Testis (tissue), 3 donors: ENCODE data around the gene UBXN10. TPM values are rescaled to one million over a fixed set of nuclear protein-coding genes. Genes with fewer than 3 reads are reported as not detected.
A peak's percentile ranks its signal among the peaks of the same experiment; 100 is the strongest.

Source experiments
- DNase-seq: peaks from one replicate; pipeline ENCODE4 v3.0.0-alpha.2; 2019
- H3K27ac ChIP-seq, 2 donors: fragments of 200-600 bp; sonication (generic); one replicate each; pipeline ENCODE4 v1.5.1; 2019
- H3K27me3 ChIP-seq: fragments of 200-600 bp; sonication (generic); one replicate; pipeline ENCODE4 v1.5.1; 2019
- H3K36me3 ChIP-seq: fragments of 200-600 bp; sonication (generic); one replicate; pipeline ENCODE4 v1.5.1; 2017; ENCODE audit warnings: low read depth; ENCODE audit errors: missing control alignments
- H3K4me1 ChIP-seq: fragments of 200-600 bp; sonication (generic); one replicate; pipeline ENCODE4 v1.5.1; 2019
- H3K4me3 ChIP-seq, 2 donors: fragments of 200-600 bp; sonication (generic); one replicate each; pipeline ENCODE4 v1.5.1; 2017 to 2019
- H3K9me3 ChIP-seq: fragments of 200-600 bp; sonication (generic); one replicate; pipeline ENCODE4 v1.5.1; 2017
- POLR2A ChIP-seq: fragments of 450-650 bp; IDR thresholded peaks from one replicate; pipeline ENCODE4 v1.6.1; 2017; ENCODE audit warnings: antibody characterized with exemption, mild to moderate bottlenecking, moderate library complexity
- WGBS, 2 donors: methylation state at CpG; one replicate each; pipeline ENCODE4 v1.1.5; 2018; 5-methylcytosine and 5-hydroxymethylcytosine counted together
- intact Hi-C: fragments of 100-400 bp; cut with DNase I; formaldehyde crosslinking; loops from one replicate; pipeline ENCODE4 v1.15.1; 2023; ENCODE audit warnings: low total_unique reads
- polyA plus RNA-seq: library from polyadenylated mRNA; stranded (reverse); fragments of 350-450 nt; fragmentation: Illumina TruSeq; extraction: RNeasy Lipid Tissue Mini Kit (QIAGEN cat#74804); gene quantifications from one replicate; pipeline ENCODE4 v1.2.3, GENCODE V29; 2014; ENCODE audit warnings: low read depth, low replicate concordance; ENCODE audit not compliant: insufficient read depth
- total RNA-seq, 2 donors: library from RNA; depleted of rRNA; stranded (reverse); fragments of >200 nt; gene quantifications; one replicate each; pipeline ENCODE4 v1.2.3, GENCODE V29; 2016
- TF ChIP-seq, protein P1 (sequence below), 3 experiments: fragments of 450-650 bp in 2 of 3; fragments of 200-600 bp in 1 of 3; sonication (generic) in 1 of 3; IDR thresholded peaks; one replicate each; pipeline ENCODE4 v1.5.1; 2016 to 2019; ENCODE audit warnings: antibody characterized with exemption in 3 of 3, mild to moderate bottlenecking in 2 of 3, moderate library complexity in 1 of 3

UBXN10 gene
- total and polyA plus RNA-seq, 3 donors from 2014 or later, result 18.2 to 43.7 (median 23.7) TPM

DNA sequence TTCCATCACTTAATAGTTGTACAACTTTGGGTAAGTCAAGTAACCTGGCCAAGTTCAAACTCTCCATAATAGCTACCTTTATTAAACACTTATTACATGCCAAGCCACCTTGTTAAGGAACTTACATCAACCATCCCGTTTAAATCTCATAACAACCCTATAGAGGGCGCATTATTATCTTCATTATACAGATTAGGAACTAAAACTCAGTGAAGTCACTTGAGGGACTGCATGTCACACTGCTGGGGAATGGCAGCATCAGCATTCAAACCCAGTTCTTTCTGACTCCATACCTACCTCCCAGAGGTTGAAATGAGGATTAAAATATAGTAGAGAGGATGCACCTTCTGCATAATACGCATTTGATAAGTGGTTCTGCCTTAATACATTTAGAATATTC lies 47.5 kb downstream of the UBXN10 start:
- H3K4me3 ChIP-seq, result no peak overlapping the region
- no peaks in the 10 kb centered on the region for H3K9me3 ChIP-seq
- no peak for TF ChIP-seq POLR2A
- TF ChIP-seq, protein P1, sequence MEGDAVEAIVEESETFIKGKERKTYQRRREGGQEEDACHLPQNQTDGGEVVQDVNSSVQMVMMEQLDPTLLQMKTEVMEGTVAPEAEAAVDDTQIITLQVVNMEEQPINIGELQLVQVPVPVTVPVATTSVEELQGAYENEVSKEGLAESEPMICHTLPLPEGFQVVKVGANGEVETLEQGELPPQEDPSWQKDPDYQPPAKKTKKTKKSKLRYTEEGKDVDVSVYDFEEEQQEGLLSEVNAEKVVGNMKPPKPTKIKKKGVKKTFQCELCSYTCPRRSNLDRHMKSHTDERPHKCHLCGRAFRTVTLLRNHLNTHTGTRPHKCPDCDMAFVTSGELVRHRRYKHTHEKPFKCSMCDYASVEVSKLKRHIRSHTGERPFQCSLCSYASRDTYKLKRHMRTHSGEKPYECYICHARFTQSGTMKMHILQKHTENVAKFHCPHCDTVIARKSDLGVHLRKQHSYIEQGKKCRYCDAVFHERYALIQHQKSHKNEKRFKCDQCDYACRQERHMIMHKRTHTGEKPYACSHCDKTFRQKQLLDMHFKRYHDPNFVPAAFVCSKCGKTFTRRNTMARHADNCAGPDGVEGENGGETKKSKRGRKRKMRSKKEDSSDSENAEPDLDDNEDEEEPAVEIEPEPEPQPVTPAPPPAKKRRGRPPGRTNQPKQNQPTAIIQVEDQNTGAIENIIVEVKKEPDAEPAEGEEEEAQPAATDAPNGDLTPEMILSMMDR (IDR thresholded peaks at IDR 0.05), result peak in 1 of 3 experiments; percentile 2
- H3K27me3 ChIP-seq, result no peaks in the 10 kb centered on the region
- H3K36me3 ChIP-seq, result no peaks in the 10 kb centered on the region
- no peaks in the 10 kb centered on the region for H3K4me1 ChIP-seq
- DNase-seq, result no peak
- intact Hi-C loops, result no loop called here
- H3K27ac ChIP-seq, result no peak overlapping the region
- WGBS, 2 donors, result 48% methylated on average over 3 of the region's 3 CpGs

DNA sequence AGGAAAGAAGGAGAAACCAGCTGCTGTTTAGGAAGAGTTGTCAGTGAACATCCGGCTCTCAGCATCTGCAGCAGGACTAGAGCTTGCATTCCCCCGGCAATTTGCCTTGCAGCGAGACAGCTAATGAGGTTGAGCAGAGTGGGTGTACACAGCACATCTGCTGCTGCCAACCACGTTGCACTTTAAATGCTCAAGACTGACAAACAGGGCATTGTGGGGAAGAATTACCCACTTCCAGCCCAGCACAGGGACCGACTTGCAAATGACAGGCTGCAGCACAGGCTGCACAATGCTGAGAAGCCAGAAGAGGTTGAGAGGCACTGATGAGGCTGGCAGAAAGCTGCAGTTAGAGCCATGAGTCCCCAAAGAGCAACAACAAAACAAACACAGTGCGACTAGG lies 48.0 kb downstream of the UBXN10 start:
- 35 to 42% methylated on average over 6 of the region's 6 CpGs for WGBS, 2 donors
- TF ChIP-seq, protein P1 (IDR thresholded peaks at IDR 0.05), result no peak
- TF ChIP-seq POLR2A, result no peak
- Histone ChIP-seq H3K4me1 (no peaks in the 10 kb centered on the region), H3K27ac (no peak overlapping the region), H3K9me3 (no peaks in the 10 kb centered on the region), H3K36me3 (no peaks in the 10 kb centered on the region), H3K27me3 (no peaks in the 10 kb centered on the region), H3K4me3 (no peak overlapping the region)
- intact Hi-C loops, result no loop called here
- DNase-seq, result no peak

DNA sequence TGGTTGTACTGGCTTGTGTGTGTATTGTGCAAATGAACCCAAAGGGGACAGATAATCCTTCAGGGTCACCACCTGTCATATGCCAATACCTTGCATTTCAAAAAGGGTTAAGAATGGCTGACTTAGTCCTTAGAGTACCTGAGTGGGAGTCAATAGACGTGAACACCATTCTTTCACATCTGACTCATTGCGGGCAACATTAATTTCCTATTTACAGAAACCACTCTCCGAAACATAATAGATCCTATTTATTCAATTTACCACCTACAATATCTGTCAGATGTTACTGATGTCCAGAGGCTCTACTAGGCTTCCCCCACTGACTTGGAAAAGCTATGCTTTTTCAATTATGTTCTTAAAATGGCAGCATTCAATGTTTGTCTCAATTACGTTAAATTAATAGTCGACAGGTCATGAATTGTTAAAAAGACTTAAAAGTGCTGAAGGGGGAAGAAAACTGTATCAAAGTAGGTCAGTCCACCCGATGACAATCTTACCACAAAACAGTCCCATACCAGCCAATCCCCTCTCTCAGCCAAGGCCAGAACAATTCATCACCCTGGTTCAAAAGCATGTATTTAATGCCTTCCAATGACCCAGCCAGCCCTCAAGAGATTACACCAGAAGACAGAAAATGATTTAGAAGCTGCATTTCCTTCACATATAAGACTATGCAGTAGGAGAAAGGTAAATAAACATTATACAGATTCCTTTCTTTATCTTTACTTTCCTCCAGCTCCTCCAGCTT lies 49.1 kb downstream of the UBXN10 start:
- H3K27ac ChIP-seq, result no peak overlapping the region
- H3K36me3 ChIP-seq, result no peaks in the 10 kb centered on the region
- no peaks in the 10 kb centered on the region for H3K27me3 ChIP-seq
- DNase-seq, result no peak
- WGBS, 2 donors, result 72 to 80% methylated on average over 6 of the region's 6 CpGs
- H3K4me3 ChIP-seq, result no peak overlapping the region
- no peaks in the 10 kb centered on the region for H3K9me3 ChIP-seq
- intact Hi-C loops, result no loop called here
- H3K4me1 ChIP-seq, result no peaks in the 10 kb centered on the region
- no peak for TF ChIP-seq POLR2A
- TF ChIP-seq, protein P1 (IDR thresholded peaks at IDR 0.05), result no peak

DNA sequence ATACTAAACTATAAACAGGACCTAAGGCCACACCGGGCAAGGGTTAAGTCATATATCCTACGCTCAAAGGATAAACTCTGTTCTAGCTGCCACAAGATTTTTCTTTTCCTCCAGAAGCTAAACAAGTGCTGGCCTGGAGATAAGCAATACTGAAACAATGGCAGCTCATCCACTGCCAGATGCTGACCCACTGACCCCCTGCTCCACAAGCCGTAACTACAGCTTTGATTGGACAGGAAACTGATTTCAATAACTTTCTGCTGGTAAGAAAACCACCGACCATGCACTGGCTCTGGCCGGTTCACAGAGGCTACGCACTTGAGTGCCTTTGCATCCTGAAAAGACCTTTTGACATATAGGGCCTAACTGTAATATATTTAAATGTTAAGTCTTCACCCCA lies 51.8 kb downstream of the UBXN10 start:
- Histone ChIP-seq H3K27me3 (no peaks in the 10 kb centered on the region), H3K4me3 (no peak overlapping the region), H3K9me3 (no peaks in the 10 kb centered on the region), H3K36me3 (no peaks in the 10 kb centered on the region), H3K4me1 (no peaks in the 10 kb centered on the region), H3K27ac (no peak overlapping the region)
- no peak for DNase-seq
- intact Hi-C loops, result no loop called here
- TF ChIP-seq POLR2A, result no peak
- TF ChIP-seq, protein P1 (IDR thresholded peaks at IDR 0.05), result no peak
- 81 to 85% methylated on average over 6 of the region's 6 CpGs for WGBS, 2 donors

DNA sequence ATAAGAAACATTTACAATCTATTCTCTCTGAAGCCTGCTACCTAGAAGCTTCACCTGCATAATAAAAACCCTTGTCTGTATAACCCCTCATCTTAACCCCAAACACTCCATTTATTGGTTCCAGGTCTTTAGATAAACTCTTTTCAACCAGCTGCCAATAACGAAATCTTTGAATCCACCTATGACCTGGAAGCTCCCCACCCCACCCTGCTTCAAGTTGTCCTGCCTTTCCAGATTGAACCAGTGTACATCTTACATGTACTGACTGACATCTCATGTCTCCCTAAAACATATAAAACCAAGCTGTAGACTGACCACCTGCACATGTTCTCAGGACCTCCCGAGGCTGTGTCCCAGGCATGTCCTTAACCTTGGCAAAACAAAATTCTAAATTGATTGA lies 54.1 kb downstream of the UBXN10 start:
- TF ChIP-seq, protein P1 (IDR thresholded peaks at IDR 0.05), result no peak
- no peak for TF ChIP-seq POLR2A
- WGBS, 2 donors, result 87 to 89% methylated on average over 2 of the region's 2 CpGs
- Histone ChIP-seq H3K36me3 (no peaks in the 10 kb centered on the region), H3K4me1 (no peaks in the 10 kb centered on the region), H3K27ac (no peak overlapping the region), H3K27me3 (no peaks in the 10 kb centered on the region), H3K4me3 (no peak overlapping the region), H3K9me3 (no peaks in the 10 kb centered on the region)
- intact Hi-C loops, result no loop called here
- DNase-seq, result no peak
